Measurements from ENCODE around the gene KHDC1.
"Not testable (repeated sequence)": the region's sequence is repeated elsewhere in the genome, so short reads cannot be mapped to it uniquely, and the experiment has no call there.

The KHDC1 gene

GRCh38 chr6:73248192-73248903, 14.6 kb downstream of the KHDC1 start:
- no peak for DNase-seq

- DNase-seq: no peak
Observed at GRCh38 chr6:73242001-73242400, 21.0 kb downstream of the KHDC1 start.

GRCh38 chr6:73240730-73241129, 22.3 kb downstream of the KHDC1 start:
- no peak for DNase-seq

DNA sequence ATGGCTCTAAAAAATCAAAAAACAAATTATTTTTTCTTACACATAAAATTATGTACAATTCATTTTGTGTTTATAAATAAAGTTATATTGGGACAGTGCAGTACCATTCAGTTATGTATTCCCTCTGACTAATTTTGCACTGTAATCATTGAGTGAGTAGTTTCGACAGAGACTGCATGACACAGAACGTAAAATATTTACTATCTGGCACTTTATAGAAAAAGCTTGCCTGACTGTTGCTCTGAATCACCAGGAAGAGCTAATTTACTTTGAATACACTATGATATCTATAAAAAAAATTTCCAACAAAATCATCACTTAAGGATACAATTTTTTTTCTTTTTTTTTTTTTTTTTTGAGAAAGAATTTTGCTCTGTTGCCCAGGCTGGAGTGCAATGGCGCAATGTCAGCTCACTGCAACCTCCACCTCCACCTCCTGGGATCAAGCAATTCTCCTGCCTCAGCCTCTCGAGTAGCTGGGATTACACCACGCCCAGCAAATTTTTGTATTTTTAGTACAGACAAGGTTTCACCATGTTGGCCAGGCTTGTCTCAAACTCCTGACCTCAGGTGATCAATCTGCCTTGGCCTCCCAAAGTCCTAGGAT, 26.7 kb downstream of the KHDC1 start:
- DNase-seq: no peak

- DNase-seq: no peak
Observed at GRCh38 chr6:73234733-73235132, 28.3 kb downstream of the KHDC1 start.

- DNase-seq: not testable (repeated sequence)
Observed at GRCh38 chr6:73233971-73234370, 29.0 kb downstream of the KHDC1 start.

- no peak for DNase-seq
Observed at GRCh38 chr6:73233048-73233447, 29.9 kb downstream of the KHDC1 start.

DNA sequence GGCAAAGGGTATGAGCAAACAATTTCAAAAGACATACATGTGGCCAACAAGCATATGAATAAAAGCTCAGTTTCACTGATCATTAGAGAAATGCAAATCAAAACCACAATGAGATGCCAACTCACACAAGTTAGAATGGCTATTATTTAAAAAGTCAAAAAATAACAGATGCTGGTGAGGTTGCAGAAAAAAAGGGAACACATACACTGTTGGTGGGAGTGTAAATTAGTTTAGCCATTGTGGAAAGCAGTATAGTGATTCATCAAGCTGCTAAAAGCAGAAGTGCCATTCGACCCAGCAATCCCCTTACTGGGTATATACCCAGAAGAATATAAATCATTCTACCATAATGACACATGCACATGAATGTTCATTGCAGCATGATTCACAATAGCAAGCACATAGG, 31.0 kb downstream of the KHDC1 start:
- DNase-seq: no peak

DNA sequence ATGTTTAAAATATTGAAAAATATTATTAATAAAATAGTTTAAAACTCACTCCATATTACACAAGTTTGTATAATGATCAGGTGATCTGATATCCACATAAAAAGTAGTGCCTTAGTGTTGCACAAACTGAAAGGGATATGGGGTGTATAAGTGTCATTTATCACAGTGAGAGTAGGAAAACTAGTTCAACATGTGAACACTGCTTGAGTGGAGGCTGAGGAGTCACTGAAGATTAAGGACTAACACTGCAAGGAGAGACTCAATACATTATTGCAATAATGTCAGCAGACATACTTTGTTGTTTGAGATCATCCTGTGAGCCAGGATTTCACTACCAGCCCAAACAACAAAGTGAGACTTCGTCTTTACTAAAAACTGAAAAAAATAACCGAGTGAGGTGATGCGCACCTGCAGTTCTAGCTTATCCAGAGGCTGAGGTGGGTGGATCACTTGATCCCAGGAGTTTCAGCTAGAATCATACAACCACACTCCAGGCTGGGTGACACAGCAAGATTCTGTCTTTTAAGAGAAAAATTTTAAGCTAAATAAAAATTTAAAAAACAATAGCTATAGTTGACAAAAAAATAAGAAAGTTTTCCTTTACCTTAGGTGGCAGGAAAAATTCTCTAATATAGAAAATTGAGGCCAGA, 35.3 kb downstream of the KHDC1 start:
- no peak for DNase-seq

DNA sequence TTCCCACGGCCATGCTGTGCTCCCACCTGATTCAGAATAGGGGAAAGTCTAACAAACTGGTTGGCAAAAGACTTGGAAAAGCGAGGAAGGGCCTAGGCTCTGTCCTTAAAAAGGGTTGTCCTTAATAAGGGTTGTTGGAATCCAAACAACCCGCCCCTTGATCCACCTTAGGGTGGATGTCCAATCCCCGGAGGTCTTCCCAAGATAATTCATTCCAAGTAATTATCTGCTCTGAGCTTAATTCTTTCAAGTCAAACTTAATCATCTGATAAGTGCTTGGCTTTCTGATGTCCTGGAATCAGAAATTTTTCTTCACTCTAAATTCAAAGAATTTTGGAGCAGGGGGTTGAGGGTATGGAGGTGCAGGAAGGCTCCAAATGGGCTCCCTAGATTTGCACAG, 37.6 kb downstream of the KHDC1 start, which contains the start of gene KHDC1L:
Gene KHDC1L (minus strand): TSS at position 101 of the 400 bp plus-strand sequence. CDS start 88 bp downstream, at position 13.
- DNase-seq: no peak

GRCh38 chr6:73216859-73217258, 46.1 kb downstream of the KHDC1 start:
- DNase-seq: no peak

DNA sequence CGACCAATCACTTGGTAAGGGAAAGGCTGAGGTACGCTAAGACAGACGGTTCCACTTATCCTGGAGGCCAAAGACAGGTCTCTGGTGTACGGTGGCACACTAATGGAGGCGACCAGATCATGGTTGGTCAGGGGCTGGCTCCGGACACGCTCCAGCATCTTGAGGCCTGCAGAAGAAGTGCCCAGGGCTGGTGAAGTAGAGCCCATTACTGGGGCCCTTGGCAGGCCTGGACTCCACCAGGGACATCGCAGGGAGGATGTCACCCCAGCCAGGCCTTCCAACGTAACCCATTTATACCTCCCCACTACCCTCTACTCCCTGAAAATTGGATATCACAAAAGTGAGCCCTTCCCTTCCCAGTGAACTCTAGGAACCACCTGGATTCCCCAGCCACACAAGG, 53.9 kb downstream of the KHDC1 start:
- no peak for DNase-seq

DNA sequence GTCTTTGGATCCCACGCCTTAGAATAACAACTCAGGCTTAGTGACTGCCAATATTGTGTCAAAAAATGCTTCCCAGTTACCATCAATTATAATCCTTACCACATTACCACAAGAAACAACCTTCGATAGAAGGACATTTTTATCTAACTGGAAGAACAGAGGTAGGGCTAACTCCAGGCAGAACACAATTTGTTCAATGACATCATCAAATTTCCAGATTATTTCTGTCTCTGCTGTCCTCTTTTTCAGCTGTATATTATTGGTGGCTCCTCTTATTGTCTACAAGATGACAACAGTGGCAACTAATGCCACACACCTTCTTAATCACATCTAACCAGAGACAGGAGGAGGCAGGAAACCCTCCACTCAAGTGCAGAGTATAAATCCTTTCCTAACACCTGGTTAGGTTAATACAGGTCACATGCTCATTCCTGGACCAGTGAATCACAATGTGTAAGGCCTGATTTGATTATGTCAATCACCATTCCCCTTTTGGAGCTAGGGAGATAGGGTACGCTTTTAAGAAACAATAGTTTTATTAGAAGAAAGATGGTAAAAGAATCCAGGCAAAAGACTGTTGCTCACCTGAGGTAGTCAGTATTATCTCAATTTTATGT, 55.7 kb downstream of the KHDC1 start:
- DNase-seq: no peak

DNA sequence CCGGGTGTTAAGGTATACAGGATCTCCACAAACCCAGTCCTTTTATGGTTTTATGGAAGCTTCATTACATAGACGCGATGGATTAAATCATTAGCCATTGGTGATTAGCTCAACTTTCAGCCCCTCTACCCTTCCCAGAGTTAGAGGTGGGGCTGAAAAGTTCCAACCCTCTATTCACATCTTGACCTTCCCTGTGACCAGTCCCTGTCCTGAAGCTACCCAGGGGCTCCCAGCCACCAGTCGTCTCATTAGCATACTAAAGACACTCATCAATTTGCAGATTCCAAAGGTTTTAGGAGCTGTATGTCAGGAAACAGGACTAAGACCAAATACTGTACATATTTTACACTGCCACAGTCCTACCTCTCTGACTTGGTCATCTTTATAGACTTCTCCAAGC, 58.7 kb downstream of the KHDC1 start:
- no peak for DNase-seq

DNA sequence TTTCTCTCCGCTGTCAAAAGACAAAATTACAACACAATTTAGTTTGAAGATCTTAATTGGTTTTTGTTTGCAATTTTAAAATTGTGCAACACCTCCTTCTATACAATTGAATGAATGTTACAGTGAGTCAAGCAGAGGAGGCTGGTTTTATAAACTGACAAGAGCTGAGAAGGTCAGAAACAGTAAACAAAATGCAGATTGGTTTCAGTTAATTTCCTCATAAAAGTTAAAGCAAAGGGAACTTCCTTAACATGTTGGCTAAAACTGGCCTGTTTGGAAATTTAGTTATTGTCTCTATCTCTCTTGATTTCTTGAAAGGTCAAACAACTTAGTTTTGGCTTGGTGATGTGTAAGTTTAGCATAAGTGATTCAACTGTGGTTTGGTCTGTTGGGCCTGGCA, 59.9 kb downstream of the KHDC1 start:
- no peak for DNase-seq

GRCh38 chr6:73200735-73201134, 62.3 kb downstream of the KHDC1 start:
- DNase-seq: no peak

- no peak for DNase-seq
Observed at GRCh38 chr6:73200247-73200646, 62.7 kb downstream of the KHDC1 start.

DNA sequence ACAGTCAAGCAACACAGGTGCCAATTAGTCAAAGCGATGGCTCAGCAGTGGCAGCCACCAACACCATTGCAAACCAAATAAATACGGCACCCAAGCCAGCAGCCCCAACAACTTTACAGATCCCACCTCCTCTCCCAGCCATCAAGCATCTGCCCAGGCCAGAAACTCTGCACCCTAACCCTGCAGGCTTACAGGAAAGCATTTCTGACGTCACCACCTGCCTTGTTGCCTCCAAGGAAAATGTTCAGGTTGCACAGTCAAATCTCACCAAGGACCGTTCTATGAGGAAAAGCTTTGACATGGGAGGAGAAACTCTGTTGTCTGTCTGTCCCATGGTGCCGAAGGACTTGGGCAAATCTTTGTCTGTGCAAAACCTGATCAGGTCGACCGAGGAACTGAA, 68.3 kb downstream of the KHDC1 start:
- no peak for DNase-seq

DNA sequence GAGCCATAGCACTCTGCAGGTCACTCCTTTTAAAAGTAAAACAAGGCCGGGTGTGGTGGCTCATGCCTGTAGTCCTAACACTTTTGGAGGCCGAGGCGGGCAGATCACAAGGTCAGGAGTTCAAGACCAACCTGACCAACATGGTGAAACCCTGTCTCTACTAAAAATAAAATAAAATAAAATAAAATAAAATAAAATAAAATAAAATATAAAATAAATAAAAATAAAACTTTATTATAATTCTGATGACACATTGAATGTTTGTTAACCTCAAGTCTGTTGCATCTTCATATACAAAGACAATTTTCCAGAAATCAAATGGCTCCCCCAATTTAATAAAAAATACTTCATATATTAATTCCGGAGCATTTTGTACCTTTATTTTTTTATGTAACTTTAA, 69.7 kb downstream of the KHDC1 start:
- not testable (repeated sequence) for DNase-seq
